ENCODE results near the gene FANCC.
A peak's percentile ranks its signal among the peaks of the same experiment; 100 is the strongest.

The FANCC gene

DNA sequence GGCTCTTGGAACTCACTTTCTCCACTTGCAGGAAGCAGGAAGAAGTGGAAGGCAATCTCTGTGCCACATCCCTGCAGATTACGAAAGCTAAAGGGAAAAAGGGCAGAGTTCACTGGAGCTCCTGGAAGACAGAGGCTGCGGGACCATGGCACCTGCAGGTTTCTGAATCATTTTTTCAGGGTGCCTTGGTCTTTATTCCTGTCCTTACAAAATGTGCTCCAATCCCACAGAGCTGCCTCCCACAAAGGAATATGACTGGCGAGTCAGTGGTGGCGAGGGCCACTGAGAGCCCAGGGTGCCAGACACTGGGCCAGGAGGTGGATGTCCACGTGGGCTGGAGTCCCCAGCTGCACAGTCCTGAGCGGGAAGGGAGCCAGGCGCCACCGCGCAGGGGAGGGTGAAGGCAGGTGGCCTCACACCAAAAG is 183.0 kb downstream of the FANCC start:
- TF ChIP-seq, protein P1, sequence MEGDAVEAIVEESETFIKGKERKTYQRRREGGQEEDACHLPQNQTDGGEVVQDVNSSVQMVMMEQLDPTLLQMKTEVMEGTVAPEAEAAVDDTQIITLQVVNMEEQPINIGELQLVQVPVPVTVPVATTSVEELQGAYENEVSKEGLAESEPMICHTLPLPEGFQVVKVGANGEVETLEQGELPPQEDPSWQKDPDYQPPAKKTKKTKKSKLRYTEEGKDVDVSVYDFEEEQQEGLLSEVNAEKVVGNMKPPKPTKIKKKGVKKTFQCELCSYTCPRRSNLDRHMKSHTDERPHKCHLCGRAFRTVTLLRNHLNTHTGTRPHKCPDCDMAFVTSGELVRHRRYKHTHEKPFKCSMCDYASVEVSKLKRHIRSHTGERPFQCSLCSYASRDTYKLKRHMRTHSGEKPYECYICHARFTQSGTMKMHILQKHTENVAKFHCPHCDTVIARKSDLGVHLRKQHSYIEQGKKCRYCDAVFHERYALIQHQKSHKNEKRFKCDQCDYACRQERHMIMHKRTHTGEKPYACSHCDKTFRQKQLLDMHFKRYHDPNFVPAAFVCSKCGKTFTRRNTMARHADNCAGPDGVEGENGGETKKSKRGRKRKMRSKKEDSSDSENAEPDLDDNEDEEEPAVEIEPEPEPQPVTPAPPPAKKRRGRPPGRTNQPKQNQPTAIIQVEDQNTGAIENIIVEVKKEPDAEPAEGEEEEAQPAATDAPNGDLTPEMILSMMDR (IDR thresholded peaks at IDR 0.05; ENCODE audit: extremely low read depth, missing control alignments), result no peak
- DNase-seq (ENCODE audit: low spot score), result no peak

DNA sequence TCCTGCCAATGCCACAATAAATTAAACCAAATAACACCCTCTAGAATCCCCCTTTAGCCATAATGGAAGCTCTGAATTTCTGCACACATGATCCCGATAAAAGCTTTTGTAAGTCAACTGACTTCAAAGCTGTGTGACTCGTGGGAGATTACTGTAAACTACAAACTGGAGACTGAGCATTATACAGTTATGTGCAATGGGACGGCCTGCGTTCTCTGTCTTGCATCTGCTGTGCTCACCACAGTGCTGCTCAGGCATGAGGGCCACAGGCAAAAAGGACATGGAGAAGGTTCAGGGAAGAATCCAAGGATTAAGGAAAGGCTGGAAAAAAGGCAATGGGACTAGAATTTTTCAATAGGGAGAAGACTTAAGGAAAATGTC is 184.2 kb downstream of the FANCC start:
- no peak for DNase-seq (ENCODE audit: low spot score)
- TF ChIP-seq, protein P1 (IDR thresholded peaks at IDR 0.05; ENCODE audit: extremely low read depth, missing control alignments), result no peak

DNA sequence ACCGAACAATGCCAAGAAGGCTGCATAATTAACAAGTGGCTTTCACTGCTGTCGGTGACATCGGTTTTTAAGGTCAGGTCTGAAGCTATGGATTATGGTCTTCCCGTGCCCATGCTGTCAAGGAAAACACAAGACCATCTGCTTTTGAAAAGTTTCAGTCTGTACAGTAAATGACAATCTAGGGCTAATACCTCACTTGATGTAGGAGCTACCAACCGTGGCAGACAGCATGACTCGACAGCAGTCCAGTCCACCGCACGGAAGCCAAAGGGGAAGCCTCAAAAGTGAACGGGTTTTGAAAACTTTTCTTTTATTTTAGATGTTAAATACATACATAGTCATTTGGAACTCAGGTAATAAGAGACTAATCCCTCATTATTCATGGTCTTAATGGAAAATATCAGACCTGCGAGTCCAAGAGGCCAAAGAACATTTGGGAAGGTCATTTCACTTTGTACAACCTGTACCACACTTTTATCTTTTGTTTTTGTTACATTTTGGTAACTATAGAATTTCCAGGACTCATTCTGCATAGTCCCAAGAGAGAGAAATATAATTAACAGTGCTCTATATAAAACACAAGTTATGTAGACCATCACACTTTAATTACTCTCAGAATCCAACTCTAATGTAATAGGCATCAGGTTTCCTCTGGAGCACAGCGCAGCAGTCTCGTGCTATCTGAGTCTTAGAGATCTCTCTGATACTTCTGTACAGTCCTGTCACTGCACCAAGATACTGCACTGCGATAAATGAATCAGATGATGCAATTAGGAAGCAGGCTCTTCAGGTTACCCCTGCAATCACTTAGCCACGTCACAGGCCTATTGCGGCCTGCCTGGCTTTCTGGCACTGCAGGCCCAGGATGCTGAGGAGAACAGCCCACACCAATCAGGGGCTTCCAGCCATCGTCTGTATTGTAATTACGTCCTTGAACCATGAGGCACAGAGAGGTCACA is 184.9 kb downstream of the FANCC start:
- DNase-seq (ENCODE audit: low spot score), result no peak

DNA sequence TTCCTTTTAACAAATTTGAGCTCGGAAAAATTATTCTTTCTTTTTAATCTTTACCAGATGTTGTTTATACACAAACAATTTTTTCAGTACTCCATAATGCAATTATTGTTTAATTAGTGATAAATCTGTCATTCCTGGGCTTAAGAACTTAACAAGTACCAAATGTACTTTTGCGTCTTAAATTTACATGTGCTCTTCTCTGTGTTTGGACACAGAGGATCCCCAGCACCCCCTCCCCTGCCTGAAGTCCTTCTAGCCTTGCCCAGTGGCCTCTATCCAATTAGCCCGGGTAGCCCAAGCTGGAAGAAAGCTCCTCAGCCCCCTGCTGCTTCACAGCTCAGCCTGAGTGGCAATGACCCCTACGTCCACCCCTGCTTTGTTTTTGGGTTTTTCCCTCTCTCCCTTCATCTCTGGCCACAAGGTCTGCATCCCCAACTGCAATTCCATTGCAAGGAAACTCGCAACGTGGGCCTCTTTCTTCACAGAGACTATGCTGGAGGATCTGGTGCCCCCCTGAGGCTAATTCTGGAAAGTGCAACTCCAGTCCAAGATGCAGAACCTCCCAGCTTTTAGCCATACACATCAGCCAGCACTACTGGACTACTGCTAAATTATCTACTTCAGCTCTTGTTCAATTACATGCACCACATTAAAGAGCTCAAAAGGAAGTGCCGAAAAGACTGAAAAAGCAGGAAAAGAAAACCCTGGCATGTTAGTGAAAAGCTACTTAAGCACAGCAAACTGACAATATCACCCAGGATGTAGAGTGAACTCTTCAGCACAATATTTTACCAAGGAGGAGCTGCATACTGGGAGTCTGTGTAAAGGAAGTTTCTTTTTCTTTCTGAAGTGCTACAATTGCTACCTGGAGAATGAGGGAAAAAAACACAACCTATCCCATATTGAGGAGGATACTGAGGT is 186.2 kb downstream of the FANCC start:
- TF ChIP-seq, protein P1 (IDR thresholded peaks at IDR 0.05; ENCODE audit: extremely low read depth, missing control alignments), result peak; percentile 55
- DNase-seq (ENCODE audit: low spot score), result peak; percentile 75

More for the DNA sequence above, 184.9 kb downstream of the FANCC start:
- TF ChIP-seq, protein P1 (IDR thresholded peaks at IDR 0.05; ENCODE audit: extremely low read depth, missing control alignments), result no peak

DNA sequence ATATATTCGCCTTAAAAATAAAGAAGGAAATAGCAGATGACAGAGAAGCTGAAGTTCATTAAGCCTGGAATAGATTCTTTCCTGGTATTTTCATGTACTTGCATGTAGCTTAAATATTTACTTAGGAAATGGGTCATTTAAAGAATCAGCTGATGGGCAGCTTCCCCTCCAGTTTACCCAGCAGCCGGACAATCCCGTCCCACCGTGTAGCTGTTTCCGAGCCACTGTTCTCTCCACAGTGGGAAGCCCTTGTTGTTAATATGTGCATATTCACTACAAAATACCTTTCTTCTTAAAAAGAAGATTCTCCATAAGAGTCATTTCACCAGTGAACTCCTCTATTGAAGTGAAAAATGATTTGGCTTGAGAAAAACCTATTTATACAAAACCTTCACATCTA is 187.0 kb downstream of the FANCC start:
- no peak for DNase-seq (ENCODE audit: low spot score)
- TF ChIP-seq, protein P1 (IDR thresholded peaks at IDR 0.05; ENCODE audit: extremely low read depth, missing control alignments), result no peak

DNA sequence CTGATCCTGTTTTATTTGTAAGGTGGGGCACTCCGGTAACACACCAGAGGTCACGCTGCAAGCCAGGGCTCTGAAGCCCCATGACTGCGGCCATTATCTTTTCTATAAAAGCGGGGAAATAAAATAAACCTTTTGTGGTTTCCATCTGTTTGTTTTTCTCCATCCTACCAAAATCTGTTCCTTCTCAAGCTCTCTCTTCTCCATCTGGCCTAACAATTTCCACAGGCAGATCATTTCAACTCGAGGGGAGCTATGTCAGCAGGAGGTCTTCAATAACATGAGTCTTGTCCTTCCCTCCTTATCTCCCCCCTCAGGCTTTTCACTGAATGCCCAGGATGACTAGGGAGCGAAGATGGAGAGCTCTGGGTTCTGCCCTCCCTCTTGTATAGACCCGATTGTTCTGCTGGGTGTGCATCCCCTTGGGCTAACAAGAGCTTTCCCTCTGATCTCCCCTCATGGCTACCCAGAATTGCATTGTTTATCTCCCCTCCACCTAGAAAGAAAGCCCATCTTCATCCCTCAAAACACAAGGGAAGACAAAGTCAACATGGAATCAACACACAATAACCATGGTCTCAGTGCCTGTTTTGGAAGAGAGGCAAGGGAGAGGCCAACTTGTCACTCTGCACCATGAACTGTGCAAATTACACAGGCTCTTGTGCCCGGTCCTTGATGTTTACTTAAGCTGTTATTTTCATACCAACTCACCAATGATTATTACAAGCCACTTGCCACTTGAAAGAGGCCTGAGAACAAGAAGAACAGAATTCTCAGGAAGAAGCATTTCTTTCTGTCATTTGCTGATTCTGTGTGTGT is 187.8 kb downstream of the FANCC start:
- DNase-seq (ENCODE audit: low spot score), result no peak
- TF ChIP-seq, protein P1 (IDR thresholded peaks at IDR 0.05; ENCODE audit: extremely low read depth, missing control alignments), result no peak

All from GM20000 (cell line).